SU-DHL-6 (cell line): ENCODE data around the gene PROKR1.

Experiments
- EZH2phosphoT487 ChIP-seq: fragments of 200-600 bp; sonication (generic), shearing (Covaris generic); conservative IDR thresholded peaks from 2 replicates; pipeline ENCODE4 v1.6.1; 2018; ENCODE audit warnings: mild to moderate bottlenecking, antibody characterized with exemption, low read length, moderate library complexity, mixed read lengths
- TF ChIP-seq, protein P1 (sequence below): fragments of 200-600 bp; sonication (generic); IDR thresholded peaks from one replicate; pipeline ENCODE4 v1.5.1; 2017; ENCODE audit warnings: antibody characterized with exemption, mild to moderate bottlenecking, low read length, moderate library complexity; ENCODE audit not compliant: insufficient read depth, poor library complexity, severe bottlenecking

GRCh38 chr2:68690851-68691250 is 47.5 kb downstream of the PROKR1 start:
- TF ChIP-seq, protein P1, sequence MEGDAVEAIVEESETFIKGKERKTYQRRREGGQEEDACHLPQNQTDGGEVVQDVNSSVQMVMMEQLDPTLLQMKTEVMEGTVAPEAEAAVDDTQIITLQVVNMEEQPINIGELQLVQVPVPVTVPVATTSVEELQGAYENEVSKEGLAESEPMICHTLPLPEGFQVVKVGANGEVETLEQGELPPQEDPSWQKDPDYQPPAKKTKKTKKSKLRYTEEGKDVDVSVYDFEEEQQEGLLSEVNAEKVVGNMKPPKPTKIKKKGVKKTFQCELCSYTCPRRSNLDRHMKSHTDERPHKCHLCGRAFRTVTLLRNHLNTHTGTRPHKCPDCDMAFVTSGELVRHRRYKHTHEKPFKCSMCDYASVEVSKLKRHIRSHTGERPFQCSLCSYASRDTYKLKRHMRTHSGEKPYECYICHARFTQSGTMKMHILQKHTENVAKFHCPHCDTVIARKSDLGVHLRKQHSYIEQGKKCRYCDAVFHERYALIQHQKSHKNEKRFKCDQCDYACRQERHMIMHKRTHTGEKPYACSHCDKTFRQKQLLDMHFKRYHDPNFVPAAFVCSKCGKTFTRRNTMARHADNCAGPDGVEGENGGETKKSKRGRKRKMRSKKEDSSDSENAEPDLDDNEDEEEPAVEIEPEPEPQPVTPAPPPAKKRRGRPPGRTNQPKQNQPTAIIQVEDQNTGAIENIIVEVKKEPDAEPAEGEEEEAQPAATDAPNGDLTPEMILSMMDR = no peak
- TF ChIP-seq EZH2phosphoT487 = no peak
